Tracheal epithelial cell (primary cell): ENCODE data around the gene OR8H1. TPM values are rescaled to one million over a fixed set of nuclear protein-coding genes. Genes with fewer than 3 reads are reported as not detected.

Experiments
- total RNA-seq: library from RNA; depleted of rRNA; stranded (reverse); fragments of >200 nt; gene quantifications from 2 replicates; pipeline ENCODE4 v1.2.1, GENCODE V29; 2014

OR8H1 gene
- not detected in 2 replicates for total RNA-seq

GRCh38 chr11:56292154-56292553 is at the start of gene OR8H1:
TSS of gene OR8H1 (minus strand) at chr11:56292254. CDS start at chr11:56291062, 1,192 bp downstream.

GRCh38 chr11:56314844-56315243 is 22.8 kb upstream of the OR8H1 start, which contains the start of gene OR8K3:
TSS of gene OR8K3 (plus strand) at chr11:56315144. CDS start at chr11:56318307, 3,163 bp downstream.

GRCh38 chr11:56273854-56274253 is 18.2 kb downstream of the OR8H1 start, which contains the start of gene OR5T1:
TSS of gene OR5T1 (plus strand) at chr11:56274154. CDS start at chr11:56275639, 1,485 bp downstream.

GRCh38 chr11:56251954-56252353 is 40.1 kb downstream of the OR8H1 start, which contains the start of gene OR5T3:
TSS of gene OR5T3 (plus strand) at chr11:56252254. CDS start at chr11:56252254, 0 bp downstream.

Other genes starting within 250 kb of the OR8H1 start
- gene OR8I2, start 198.9 kb downstream of the OR8H1 start, total RNA-seq, result not detected in 2 replicates
- gene OR8H2, start 188.6 kb downstream of the OR8H1 start, total RNA-seq, result not detected in 2 replicates
- gene OR8H3, start 169.9 kb downstream of the OR8H1 start, total RNA-seq, result not detected in 2 replicates
- under 0.01 TPM in 1 of 2 replicates, not detected in the other for gene OR8J3, start 152.1 kb downstream of the OR8H1 start, total RNA-seq
- not detected in 2 replicates for gene OR8K5, start 131.9 kb downstream of the OR8H1 start, total RNA-seq
- gene OR5J2, start 115.6 kb downstream of the OR8H1 start, total RNA-seq, result not detected in 2 replicates
- not detected in 2 replicates for gene OR5T2, start 58.0 kb downstream of the OR8H1 start, total RNA-seq
- not detected in 2 replicates for gene OR5T3, start 40.0 kb downstream of the OR8H1 start, total RNA-seq
- gene OR5T1, start 18.1 kb downstream of the OR8H1 start, total RNA-seq, result not detected in 2 replicates
- gene OR8K3, start 22.9 kb upstream of the OR8H1 start, total RNA-seq, result not detected in 2 replicates
- gene OR8K1, start 53.8 kb upstream of the OR8H1 start, total RNA-seq, result not detected in 2 replicates
- gene OR8J1, start 62.0 kb upstream of the OR8H1 start, total RNA-seq, result not detected in 2 replicates
- gene OR8U1, start 83.4 kb upstream of the OR8H1 start, total RNA-seq, result not detected in 2 replicates
- gene OR5AL1, start 120.4 kb upstream of the OR8H1 start, total RNA-seq, result not detected in 2 replicates
- gene OR5M3, start 181.1 kb upstream of the OR8H1 start, total RNA-seq, result not detected in 2 replicates
- not detected in 2 replicates for gene OR5M8, start 199.1 kb upstream of the OR8H1 start, total RNA-seq